Activated CD4-positive, alpha-beta T cell treated with anti-CD3 and anti-CD28 coated beads for 24 hours (primary cell): Measurements from ENCODE around the gene ORC4.
"Not testable (repeated sequence)": the region's sequence is repeated elsewhere in the genome, so short reads cannot be mapped to it uniquely, and the experiment has no call there.

Experiments
- DNase-seq, 2 donors: peaks; one replicate each; pipeline ENCODE4 v3.0.0-alpha.2; 2020; ENCODE audit warnings: low read depth in 2 of 2

Gene ORC4

GRCh38 chr2:148014616-148015015, 5.9 kb downstream of the ORC4 start:
- DNase-seq: no peak

DNA sequence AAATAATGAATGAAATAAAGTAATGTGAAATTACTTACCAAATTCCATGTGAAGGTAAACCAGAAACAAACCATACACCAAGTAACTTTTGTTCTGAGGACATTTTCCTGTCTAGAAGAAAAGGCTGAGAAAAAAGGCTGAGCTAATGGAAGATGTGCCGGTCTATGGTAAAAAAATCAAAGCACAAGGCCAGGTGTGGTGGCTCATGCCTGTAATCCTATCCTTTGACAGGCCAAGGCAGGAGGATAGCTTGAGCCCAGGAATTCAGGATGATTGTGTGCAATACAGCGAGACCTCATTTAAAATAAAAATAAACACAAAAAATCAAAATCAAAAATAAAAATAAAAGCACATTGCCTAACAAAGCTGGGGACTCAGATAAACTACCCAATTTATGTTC, 6.7 kb downstream of the ORC4 start:
- DNase-seq: no peak

DNA sequence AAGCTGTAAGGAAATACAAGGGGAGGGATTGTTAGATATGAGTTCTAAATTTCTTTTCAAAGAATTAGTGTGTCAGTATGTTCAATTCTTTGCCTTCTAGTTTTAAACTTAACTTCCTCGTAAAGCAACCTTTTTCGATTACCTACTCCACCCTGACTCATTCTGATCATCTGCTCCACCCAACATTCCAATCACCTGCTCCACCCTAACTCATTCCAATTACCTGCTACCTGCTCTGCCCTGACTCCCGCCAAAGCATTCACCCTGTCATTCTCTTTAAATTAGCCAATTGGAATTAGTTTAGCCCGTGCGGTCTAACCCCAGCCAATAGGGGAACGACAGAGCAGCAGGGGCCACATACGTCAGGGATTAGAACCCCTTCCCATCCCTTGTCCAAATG, 12.1 kb downstream of the ORC4 start:
- not testable (repeated sequence) for DNase-seq

GRCh38 chr2:148007219-148007900, 13.2 kb downstream of the ORC4 start:
- no peak for DNase-seq

- no peak for DNase-seq
These were observed 14.1 kb downstream of the ORC4 start for GRCh38 chr2:148006249-148007007.

GRCh38 chr2:148002420-148002819, 18.1 kb downstream of the ORC4 start:
- not testable (repeated sequence) for DNase-seq

GRCh38 chr2:148000095-148000494, 20.4 kb downstream of the ORC4 start:
- no peak for DNase-seq

DNA sequence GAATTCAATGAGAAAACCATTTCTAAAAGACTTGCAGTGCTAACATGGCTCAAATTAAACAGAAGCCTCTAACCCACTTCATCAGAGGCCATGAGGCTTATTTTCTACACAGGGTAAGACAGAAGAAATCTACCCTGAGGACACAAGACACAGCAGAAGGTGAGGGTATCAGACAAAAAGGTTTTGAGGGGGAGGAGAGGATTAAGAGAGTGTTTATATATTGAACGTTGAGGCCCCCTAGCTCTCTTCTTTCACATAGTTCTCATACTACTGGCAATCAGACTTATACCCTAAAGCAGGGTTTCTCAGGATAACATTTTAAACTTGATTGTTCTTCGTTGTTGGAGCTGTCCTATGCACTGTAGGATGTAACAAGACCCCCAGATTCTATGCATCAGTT, 21.4 kb downstream of the ORC4 start:
- DNase-seq: no peak

DNA sequence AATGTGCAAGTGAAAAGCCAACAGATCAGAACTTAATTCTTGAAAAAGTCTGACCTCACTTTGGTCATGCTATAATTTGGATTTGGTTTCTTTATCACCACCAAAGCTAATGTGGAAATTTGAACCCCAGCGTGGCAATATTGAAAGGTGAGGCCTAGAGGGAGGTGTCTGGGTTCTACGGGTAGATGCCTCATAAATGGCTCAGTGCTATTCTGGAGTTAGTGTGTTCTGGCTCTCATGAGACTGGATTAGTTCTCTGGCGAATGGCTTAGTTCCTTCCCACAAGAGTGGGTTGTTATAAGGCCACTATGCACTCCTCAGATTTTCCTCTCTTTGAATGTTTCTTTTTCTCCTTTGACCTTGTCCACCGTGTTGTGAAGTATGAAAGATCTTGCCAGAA, 22.3 kb downstream of the ORC4 start:
- DNase-seq: no peak

DNA sequence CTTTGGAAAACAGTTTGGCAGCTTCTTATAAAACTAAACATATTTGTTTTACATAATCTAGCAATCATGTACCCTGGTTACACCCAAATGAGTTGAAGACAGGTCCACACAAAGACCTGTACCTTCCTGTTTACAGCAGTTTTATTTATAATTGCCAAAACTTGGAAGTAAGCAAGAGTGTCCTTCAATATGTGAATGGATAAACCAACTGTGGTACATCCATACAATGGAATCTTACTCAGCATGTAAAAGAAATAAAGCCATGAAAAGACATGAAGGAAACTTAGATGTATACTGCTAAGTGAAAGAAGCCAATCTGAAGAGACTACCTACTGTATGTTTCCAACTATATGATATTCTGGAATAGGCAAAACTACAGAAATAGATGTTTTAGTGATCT, 23.7 kb downstream of the ORC4 start:
- no peak for DNase-seq

- not testable (repeated sequence) for DNase-seq
These were observed 25.6 kb downstream of the ORC4 start for GRCh38 chr2:147994965-147995364.

GRCh38 chr2:147989809-147990403, 30.6 kb downstream of the ORC4 start:
- peak in 1 of 2 donors; percentile 2 for DNase-seq

DNA sequence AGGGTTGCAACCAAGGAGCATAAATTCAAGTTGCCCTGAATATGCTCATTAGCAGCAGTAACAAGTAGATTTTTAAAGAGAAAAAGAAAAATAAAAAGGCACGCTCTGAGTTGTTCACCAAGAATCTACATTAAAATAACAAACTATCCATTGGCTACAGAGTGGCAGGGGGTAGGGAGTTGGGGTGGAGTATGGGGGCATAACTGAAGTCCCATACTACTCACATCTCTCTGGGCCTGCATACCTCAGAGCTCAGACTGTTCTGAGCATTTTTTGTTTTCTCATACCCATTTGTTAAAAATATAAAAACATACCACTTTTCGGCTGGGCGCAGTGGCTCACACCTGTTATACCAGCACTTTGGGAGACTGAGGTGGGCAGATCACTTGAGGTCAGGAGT, 31.4 kb downstream of the ORC4 start:
- no peak for DNase-seq

- no peak for DNase-seq
These were observed 39.5 kb downstream of the ORC4 start for GRCh38 chr2:147980940-147981528.

DNA sequence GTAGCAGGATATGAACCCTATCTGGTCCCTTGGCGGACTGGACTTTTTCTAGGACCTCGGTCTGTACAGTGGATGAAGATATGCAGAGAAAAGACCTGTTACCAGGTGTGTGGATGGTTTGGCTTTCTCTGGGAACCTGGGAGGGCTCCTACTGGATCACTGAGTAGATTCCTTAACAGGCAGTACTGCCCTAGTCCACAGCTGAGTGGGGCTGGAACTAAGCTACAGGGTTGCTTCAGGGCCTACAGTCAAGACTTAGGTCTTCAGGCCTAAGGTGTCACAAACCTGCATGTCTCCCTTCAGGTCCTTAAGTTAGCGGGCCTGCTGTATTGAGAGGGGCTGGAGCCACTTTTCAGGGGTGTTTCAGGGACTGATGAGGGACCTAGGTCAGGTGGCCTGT, 42.9 kb downstream of the ORC4 start:
- DNase-seq: no peak

DNA sequence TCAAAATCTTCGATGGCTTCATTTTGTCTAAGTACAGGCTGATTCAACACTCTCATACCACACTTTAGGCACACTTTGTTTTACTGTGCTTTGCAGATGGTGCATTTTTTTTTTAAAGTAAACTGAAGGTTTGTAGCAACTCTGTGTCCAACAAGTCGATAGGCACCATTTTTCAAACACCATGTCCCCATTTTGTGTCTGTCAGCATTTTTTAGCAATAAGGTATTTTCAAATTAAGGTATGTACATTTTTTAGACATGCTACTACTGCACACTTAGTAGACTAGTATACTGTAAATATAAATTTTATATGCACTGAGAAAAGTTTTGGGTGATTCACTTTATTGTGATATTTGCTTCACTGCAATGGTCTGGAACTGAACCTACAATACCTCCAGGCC, 44.4 kb downstream of the ORC4 start:
- DNase-seq: no peak

GRCh38 chr2:147968571-147968970, 52.0 kb downstream of the ORC4 start:
- no peak for DNase-seq

DNA sequence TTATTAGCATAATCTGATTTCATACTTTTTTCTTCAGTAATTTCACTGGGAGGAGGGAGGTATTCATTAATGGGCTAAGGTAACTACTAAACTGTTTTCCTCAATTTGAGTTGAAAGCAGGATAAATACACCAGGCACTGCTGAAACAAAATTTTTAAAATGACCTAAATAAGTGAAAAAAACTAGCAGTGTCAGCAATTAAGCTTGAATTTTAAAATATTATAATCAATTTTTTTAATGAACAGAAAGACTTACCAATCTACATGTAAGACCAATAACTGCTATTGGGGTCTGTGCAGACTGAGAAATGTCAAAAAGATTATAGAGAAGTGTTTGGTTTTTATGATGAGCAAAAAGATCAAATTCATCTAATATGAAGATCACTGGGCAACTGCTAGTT, 68.4 kb downstream of the ORC4 start:
- DNase-seq: no peak

DNA sequence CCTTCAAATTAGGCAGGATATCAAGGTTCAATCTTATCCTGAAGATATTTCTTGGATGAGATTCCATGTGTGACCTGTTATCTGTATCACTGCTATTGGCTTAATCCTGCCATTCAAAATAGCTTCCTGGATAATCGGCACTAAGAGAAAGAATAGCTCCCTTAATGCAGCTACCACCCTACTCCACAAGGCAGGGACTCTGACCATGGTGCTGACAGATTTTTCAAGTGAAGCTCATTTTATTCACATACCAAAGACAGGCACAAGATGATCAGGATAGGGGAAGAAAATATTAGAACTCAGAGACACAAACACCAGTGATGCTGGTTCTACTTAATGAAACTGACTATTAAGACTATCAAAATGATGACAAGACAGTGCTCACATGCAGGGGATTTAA, 74.9 kb downstream of the ORC4 start:
- no peak for DNase-seq

GRCh38 chr2:147939313-147939712, 81.2 kb downstream of the ORC4 start:
- no peak for DNase-seq

DNA sequence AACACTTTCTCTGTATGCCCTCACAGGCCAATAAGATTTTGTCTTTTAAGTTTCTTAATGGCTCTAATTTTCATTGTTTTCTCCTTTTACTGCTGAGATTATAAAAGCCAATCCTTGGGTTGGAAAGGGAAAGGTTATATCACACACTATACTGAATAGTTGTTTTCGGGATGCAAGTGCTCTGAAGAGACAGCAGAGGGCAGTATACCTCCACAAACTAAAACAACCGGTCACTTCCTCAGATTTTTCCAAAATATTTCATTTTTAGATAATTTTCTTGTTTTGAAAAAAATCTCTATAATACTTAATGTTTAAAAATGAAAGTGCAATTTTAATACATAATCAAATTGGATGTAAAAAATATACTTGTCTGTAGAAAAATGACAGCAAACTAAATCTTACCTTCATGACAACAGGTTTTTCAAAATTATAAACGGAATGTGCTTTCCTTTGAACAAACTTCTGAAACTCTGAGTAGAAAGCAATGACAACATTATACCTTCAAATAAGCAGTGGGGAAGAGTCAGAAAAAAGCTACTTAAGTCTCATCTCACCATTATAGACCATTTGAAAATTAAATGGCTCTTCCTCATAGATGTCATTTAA, 82.7 kb downstream of the ORC4 start:
- DNase-seq: peak in 1 of 2 donors; percentile 1

DNA sequence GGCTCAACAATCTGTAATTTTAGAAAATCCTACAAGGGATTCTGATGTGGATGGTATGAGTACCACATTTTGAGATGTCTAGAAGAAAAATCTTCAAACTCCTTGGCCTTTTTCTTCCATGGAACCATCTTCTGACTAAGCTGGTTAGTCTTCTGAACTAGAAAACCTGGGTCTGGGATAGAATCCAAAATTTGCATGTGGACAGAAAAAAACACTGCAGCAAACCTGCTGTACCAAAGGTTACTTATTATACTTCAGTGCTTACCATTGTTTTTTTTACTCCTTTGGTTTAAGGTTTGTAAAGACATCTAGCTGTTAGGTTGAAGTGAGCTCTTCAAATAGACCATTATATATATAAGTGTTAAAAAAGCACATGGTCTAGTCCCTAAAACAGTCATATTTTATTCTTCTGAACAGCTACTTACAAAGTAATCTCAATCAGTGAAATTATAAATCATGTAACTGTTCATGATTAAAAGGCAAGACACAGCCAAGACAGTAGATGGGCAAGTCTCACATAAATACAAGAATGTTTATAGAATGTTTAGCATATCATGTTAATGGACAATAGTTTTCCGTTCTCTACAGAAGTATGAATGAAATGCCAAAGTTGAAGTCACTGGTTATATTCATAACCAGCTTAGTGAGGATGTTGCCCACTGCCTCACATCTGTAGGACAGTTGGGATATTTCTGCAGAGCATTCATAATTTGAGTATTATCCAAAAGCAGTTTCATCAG, 85.5 kb downstream of the ORC4 start:
- DNase-seq: no peak
